Osteoblast (primary cell): Measurements from ENCODE around the gene FBXW8. TPM values are rescaled to one million over a fixed set of nuclear protein-coding genes. Genes with fewer than 3 reads are reported as not detected.

Experiments used
- DNase-seq: peaks from one replicate; pipeline ENCODE4 v3.0.0; 2011; ENCODE audit warnings: low spot score, mixed read lengths; ENCODE audit not compliant: insufficient read length; ENCODE audit errors: missing footprints
- H2AFZ ChIP-seq: 2 replicates; pipeline ENCODE4 v1.6.0; 2011; ENCODE audit warnings: mild to moderate bottlenecking, low read length
- H3K27ac ChIP-seq: 2 replicates; pipeline ENCODE4 v1.5.1; 2011; ENCODE audit warnings: mild to moderate bottlenecking, low read depth, low read length, moderate library complexity
- H3K27me3 ChIP-seq: 2 replicates; pipeline ENCODE4 v1.6.0; 2012; ENCODE audit warnings: mild to moderate bottlenecking, control low read depth, inconsistent platforms, low read length, moderate library complexity; ENCODE audit not compliant: insufficient read depth
- H3K36me3 ChIP-seq: 2 replicates; pipeline ENCODE4 v1.5.1; 2011; ENCODE audit warnings: mild to moderate bottlenecking, low read length, control low read depth, moderate library complexity; ENCODE audit not compliant: insufficient read depth
- H3K4me1 ChIP-seq: 2 replicates; pipeline ENCODE4 v1.5.1; 2011; ENCODE audit warnings: mild to moderate bottlenecking, low read length, control low read depth, moderate library complexity; ENCODE audit not compliant: insufficient read depth
- H3K4me2 ChIP-seq: 2 replicates; pipeline ENCODE4 v1.6.0; 2011; ENCODE audit warnings: mild to moderate bottlenecking, low read length; ENCODE audit not compliant: insufficient read depth
- H3K4me3 ChIP-seq: fragments of 200-600 bp; sonication (generic); 3 replicates; pipeline ENCODE4 v1.5.1; 2012; ENCODE audit warnings: mild to moderate bottlenecking, low read length, inconsistent platforms; ENCODE audit not compliant: insufficient read depth
- H3K79me2 ChIP-seq: 2 replicates; pipeline ENCODE4 v1.6.0; 2012; ENCODE audit warnings: mild to moderate bottlenecking, low read length, control low read depth, inconsistent platforms; ENCODE audit not compliant: insufficient read depth
- H3K9me3 ChIP-seq: 2 replicates; pipeline ENCODE4 v1.5.1; 2011; ENCODE audit warnings: low read depth, low read length, control low read depth
- H4K20me1 ChIP-seq: 2 replicates; pipeline ENCODE4 v1.6.0; 2012; ENCODE audit warnings: mild to moderate bottlenecking, low read length, control low read depth; ENCODE audit not compliant: insufficient read depth
- total RNA-seq: library from RNA; depleted of rRNA; stranded (reverse); fragments of >200 nt; gene quantifications from 2 replicates; pipeline ENCODE4 v1.2.3, GENCODE V29; 2012
- TF ChIP-seq, protein P1 (sequence below): IDR thresholded peaks from 2 replicates; pipeline ENCODE4 v1.5.1; 2011; ENCODE audit warnings: mild to moderate bottlenecking, low read depth, low read length, moderate library complexity; ENCODE audit errors: extremely low read depth

The FBXW8 gene
- total RNA-seq, 1 donor, result 27.5 TPM

DNA sequence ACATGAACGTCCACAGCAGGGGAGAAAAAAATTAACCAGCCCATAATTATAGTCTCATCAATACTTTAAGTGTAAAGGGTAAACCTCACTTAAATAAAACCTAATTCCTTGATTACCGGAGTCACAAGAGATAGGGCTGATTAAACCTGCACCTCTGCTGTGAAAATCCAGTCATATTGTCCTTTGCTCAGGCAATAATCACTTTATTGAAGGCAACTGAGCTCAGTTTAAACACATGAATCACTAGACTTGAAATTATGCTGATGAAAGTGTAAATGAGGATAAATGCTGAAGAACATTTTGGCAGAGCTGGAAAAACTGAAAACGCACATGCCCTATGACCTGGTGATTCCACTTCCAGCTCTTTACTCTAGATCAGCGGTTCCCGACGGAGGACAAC lies 22.9 kb upstream of the FBXW8 start:
- Histone ChIP-seq H3K4me3 (no peak overlapping the region), H3K4me2 (no peak overlapping the region), H4K20me1 (no peaks in the 10 kb centered on the region), H3K27me3 (peaks cover 5% of the 10 kb centered on the region), H3K79me2 (no peaks in the 10 kb centered on the region), H3K36me3 (no peaks in the 10 kb centered on the region), H3K4me1 (no peaks in the 10 kb centered on the region), H2AFZ (no peak overlapping the region), H3K9me3 (no peaks in the 10 kb centered on the region), H3K27ac (no peak overlapping the region)
- TF ChIP-seq, protein P1, sequence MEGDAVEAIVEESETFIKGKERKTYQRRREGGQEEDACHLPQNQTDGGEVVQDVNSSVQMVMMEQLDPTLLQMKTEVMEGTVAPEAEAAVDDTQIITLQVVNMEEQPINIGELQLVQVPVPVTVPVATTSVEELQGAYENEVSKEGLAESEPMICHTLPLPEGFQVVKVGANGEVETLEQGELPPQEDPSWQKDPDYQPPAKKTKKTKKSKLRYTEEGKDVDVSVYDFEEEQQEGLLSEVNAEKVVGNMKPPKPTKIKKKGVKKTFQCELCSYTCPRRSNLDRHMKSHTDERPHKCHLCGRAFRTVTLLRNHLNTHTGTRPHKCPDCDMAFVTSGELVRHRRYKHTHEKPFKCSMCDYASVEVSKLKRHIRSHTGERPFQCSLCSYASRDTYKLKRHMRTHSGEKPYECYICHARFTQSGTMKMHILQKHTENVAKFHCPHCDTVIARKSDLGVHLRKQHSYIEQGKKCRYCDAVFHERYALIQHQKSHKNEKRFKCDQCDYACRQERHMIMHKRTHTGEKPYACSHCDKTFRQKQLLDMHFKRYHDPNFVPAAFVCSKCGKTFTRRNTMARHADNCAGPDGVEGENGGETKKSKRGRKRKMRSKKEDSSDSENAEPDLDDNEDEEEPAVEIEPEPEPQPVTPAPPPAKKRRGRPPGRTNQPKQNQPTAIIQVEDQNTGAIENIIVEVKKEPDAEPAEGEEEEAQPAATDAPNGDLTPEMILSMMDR, result no peak
- DNase-seq, result no peak

DNA sequence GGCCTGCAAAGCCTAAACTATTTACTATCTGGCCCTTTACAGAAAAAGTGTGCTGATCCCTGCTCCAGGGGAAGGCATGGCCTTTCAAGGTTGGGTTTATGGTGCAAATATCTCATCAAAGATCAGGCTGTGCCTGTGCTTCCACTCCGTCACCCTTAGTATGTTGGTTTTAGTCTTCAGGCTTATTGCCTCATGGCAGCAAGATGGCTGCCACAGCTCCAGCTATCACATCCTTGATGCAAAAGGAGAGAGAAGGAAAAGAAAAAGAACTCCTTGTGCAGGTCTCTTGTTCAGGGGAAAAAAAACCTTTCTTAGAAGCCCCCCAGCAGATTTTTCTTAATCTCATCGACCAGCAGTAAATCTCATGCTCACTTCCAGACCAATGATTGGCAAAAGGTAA lies 20.4 kb upstream of the FBXW8 start:
- H3K4me3 ChIP-seq, result no peak overlapping the region
- TF ChIP-seq, protein P1, result no peak
- H3K36me3 ChIP-seq, result no peaks in the 10 kb centered on the region
- no peaks in the 10 kb centered on the region for H3K27me3 ChIP-seq
- no peak overlapping the region for H3K27ac ChIP-seq
- no peaks in the 10 kb centered on the region for H3K4me1 ChIP-seq
- H2AFZ ChIP-seq, result no peak overlapping the region
- H4K20me1 ChIP-seq, result no peaks in the 10 kb centered on the region
- no peaks in the 10 kb centered on the region for H3K79me2 ChIP-seq
- no peaks in the 10 kb centered on the region for H3K9me3 ChIP-seq
- H3K4me2 ChIP-seq, result no peak overlapping the region
- DNase-seq, result no peak

DNA sequence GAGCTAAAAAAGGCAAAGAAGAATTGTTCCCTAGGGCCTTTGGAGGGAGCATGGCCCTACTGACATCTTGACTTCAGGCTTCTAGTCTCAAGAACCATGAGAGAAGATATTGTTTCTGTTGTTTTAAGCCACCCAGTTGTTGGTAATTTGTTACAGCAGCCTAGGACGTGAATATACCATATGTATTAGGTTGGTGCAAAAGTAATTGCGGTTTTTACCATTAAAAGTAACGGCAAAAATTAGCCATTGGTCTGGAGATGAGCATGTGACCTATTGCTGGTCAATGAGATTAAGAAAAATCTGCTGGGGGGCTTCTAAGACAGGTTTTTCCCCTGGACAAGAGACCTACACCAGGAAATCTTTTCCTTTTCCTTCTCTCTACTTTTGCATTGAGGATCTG lies 19.7 kb upstream of the FBXW8 start:
- no peaks in the 10 kb centered on the region for H3K36me3 ChIP-seq
- no peaks in the 10 kb centered on the region for H3K79me2 ChIP-seq
- no peaks in the 10 kb centered on the region for H3K9me3 ChIP-seq
- no peak overlapping the region for H3K27ac ChIP-seq
- H3K4me2 ChIP-seq, result no peak overlapping the region
- H3K27me3 ChIP-seq, result no peaks in the 10 kb centered on the region
- TF ChIP-seq, protein P1, result no peak
- no peak overlapping the region for H3K4me3 ChIP-seq
- H4K20me1 ChIP-seq, result no peaks in the 10 kb centered on the region
- DNase-seq, result no peak
- H3K4me1 ChIP-seq, result no peaks in the 10 kb centered on the region
- H2AFZ ChIP-seq, result no peak overlapping the region

DNA sequence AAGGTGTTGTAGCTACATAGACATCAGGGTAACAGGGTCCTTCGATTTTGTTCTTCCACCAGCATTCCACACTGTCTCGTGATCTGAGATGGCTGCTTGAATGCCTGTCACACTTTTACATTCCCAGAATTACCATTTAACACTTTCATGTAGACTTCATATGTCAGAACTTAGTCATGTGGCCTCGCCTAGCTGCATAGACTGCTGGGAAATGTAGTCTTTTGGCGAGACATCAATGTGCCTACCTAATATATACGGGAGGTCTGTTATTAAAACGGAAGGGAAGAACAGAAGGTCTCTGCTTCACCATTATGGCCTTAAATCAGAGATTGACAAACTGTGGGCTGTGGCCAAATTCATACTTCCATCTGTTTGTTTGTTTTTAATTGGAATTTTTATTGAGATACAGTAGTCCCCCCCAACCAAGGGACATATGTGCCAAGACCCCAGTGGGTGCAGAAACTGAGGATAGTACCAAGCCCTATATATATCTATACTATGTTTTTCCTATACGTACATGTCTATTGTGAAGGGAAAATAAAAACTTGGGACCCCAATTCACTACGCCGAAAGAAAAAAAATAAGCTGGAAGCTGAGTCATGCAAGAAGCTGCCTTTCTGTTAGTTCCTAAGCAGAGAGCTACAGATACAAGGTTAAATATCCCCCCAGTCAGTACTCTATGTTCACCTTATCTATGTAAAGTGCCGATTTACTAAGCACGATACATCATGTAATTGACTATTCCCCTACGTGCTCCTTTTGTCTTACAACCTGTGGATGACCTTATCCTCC lies 18.2 kb upstream of the FBXW8 start:
- no peaks in the 10 kb centered on the region for H3K79me2 ChIP-seq
- H2AFZ ChIP-seq, result no peak overlapping the region
- TF ChIP-seq, protein P1, result no peak
- H3K36me3 ChIP-seq, result no peaks in the 10 kb centered on the region
- no peak overlapping the region for H3K4me3 ChIP-seq
- H3K4me2 ChIP-seq, result no peak overlapping the region
- H4K20me1 ChIP-seq, result no peaks in the 10 kb centered on the region
- H3K27ac ChIP-seq, result no peak overlapping the region
- H3K9me3 ChIP-seq, result no peaks in the 10 kb centered on the region
- DNase-seq, result no peak
- peaks cover 2% of the 10 kb centered on the region for H3K27me3 ChIP-seq
- H3K4me1 ChIP-seq, result no peaks in the 10 kb centered on the region
